ENCODE measurements around the gene PTPRA.

GRCh38 chr20:2918096-2919049 lies 45.1 kb downstream of the PTPRA start:
- no peak for TF ChIP-seq CTCF (IDR thresholded peaks at IDR 0.05; ENCODE audit: insufficient read depth, low read length)
- TF ChIP-seq POLR2AphosphoS5 (IDR thresholded peaks at IDR 0.05; ENCODE audit: low read depth) = no peak
- no peak for TF ChIP-seq GABPA (IDR thresholded peaks at IDR 0.05; ENCODE audit: low read depth)
- no peak for TF ChIP-seq SPI1 (IDR thresholded peaks at IDR 0.05; ENCODE audit: borderline replicate concordance, low read depth)
